ENCODE data around the gene ZDHHC20.

Gene ZDHHC20

DNA sequence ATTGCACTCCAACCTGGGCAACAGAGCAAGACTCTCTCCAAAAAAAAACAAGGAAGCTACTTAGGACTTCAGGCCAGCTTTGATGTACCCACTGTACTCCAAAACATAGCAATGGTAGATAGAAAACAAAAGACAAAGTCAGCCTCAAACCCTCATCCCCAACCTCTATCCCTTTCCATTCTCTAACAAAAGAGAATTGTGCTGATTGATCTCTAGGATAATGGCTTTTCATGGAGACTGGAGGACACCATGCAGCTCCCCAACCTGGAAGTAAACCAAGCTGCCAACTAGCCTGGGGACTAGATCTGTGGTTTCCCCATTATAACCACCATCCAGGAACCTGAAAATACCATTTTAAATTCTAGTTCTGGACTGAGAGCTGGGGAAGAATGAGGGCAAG, 4.3 kb upstream of the ZDHHC20 start:
- DNase-seq (ENCODE audit: low read depth), result no peak

GRCh38 chr13:21461131-21461530, 2.0 kb upstream of the ZDHHC20 start:
- no peak for DNase-seq (ENCODE audit: low read depth)
- no peak overlapping the region for H3K4me3 ChIP-seq (ENCODE audit: low read depth, low read length)
- no peak for TF ChIP-seq CTCF (IDR thresholded peaks at IDR 0.05; ENCODE audit: low read depth, low read length, missing control alignments)

More for the DNA sequence above, 4.3 kb upstream of the ZDHHC20 start:
- no peak overlapping the region for H3K4me3 ChIP-seq (ENCODE audit: low read depth, low read length)
- TF ChIP-seq CTCF (IDR thresholded peaks at IDR 0.05; ENCODE audit: low read depth, low read length, missing control alignments), result no peak

DNA sequence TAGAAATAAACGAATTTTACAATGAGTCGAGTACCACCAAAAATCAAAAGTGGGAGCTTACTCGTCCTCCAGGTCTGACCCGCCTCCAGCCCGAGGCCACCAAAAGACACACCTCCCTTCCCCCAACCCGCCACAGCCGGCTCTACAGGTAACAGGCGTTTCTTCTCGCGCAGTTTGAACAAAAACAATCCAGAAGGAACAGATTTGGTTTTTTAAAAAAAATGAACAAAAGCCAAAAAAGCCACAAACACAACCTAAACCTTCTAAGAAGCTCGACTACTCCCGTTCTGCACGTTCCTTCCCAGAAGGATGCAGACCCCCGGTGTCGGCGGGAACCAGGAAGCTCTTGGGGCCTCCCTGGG, 671 bp downstream of the ZDHHC20 start:
- no peak for DNase-seq (ENCODE audit: low read depth)
- H3K4me3 ChIP-seq (ENCODE audit: low read depth, low read length), result peak overlapping the region; percentile 98
- TF ChIP-seq CTCF (IDR thresholded peaks at IDR 0.05; ENCODE audit: low read depth, low read length, missing control alignments), result no peak

- TF ChIP-seq CTCF (IDR thresholded peaks at IDR 0.05; ENCODE audit: low read depth, low read length, missing control alignments), result no peak
- H3K4me3 ChIP-seq (ENCODE audit: low read depth, low read length), result no peak overlapping the region
- no peak for DNase-seq (ENCODE audit: low read depth)
These were observed 5.6 kb downstream of the ZDHHC20 start for GRCh38 chr13:21453387-21454081.

- no peak for TF ChIP-seq CTCF (IDR thresholded peaks at IDR 0.05; ENCODE audit: low read depth, low read length, missing control alignments)
- no peak overlapping the region for H3K4me3 ChIP-seq (ENCODE audit: low read depth, low read length)
- DNase-seq (ENCODE audit: low read depth), result no peak
These were observed 8.2 kb downstream of the ZDHHC20 start for GRCh38 chr13:21450936-21451335.

GRCh38 chr13:21446656-21447055, 12.4 kb downstream of the ZDHHC20 start:
- TF ChIP-seq CTCF (IDR thresholded peaks at IDR 0.05; ENCODE audit: low read depth, low read length, missing control alignments), result no peak
- H3K4me3 ChIP-seq (ENCODE audit: low read depth, low read length), result no peak overlapping the region
- DNase-seq (ENCODE audit: low read depth), result no peak

DNA sequence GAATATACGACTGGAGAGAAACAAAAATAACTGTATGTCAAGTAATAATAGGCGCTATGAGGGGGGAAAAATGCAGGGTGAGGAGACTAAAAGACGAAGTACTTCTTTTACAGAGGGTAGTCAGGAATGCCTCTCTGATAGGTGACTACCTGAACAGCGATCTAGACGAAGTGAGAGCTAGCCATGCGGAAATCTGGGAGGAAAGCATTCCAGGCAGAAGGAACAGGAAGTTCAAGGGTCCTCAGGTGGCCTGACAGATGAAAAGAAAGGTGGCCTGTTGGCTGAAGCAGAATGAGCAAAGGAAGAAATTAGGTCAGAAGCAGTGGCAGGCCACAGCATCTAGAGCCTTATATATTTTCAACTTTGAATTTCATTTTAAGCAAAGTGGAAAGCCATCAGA, 13.3 kb downstream of the ZDHHC20 start:
- DNase-seq (ENCODE audit: low read depth), result no peak
- no peak for TF ChIP-seq CTCF (IDR thresholded peaks at IDR 0.05; ENCODE audit: low read depth, low read length, missing control alignments)
- no peak overlapping the region for H3K4me3 ChIP-seq (ENCODE audit: low read depth, low read length)

Measured in GM12864 (cell line).